LNCAP (cell line): ENCODE data around the gene ASB13.

Experiments
- CTCF ChIP-seq: fragments of 450-650 bp; IDR thresholded peaks from 2 replicates; pipeline ENCODE4 v1.5.1; 2017; ENCODE audit warnings: mild to moderate bottlenecking

The ASB13 gene

GRCh38 chr10:5668429-5668828, 2.0 kb upstream of the ASB13 start:
- no peak for TF ChIP-seq CTCF

- no peak for TF ChIP-seq CTCF
Observed at GRCh38 chr10:5666841-5667630, 641 bp upstream of the ASB13 start.

- no peak for TF ChIP-seq CTCF
Observed at GRCh38 chr10:5665373-5666007, 905 bp downstream of the ASB13 start.

- TF ChIP-seq CTCF, result no peak
Observed at GRCh38 chr10:5663692-5664427, 2.5 kb downstream of the ASB13 start.

- TF ChIP-seq CTCF, result no peak
Observed at GRCh38 chr10:5662708-5663579, 3.5 kb downstream of the ASB13 start.

GRCh38 chr10:5661043-5661442, 5.4 kb downstream of the ASB13 start:
- TF ChIP-seq CTCF, result no peak
